Measurements from ENCODE around the gene CD79B. TPM values are rescaled to one million over a fixed set of nuclear protein-coding genes. Genes with fewer than 3 reads are reported as not detected.

CD79B gene
- total RNA-seq, 1 experiment from 2014 or later: not detected

GRCh38 chr17:63946440-63947363, 14.6 kb upstream of the CD79B start:
- H3K9me3 ChIP-seq (replicated peaks): no peaks in the 10 kb centered on the region; the same call in none of the 2 replicates
- no peak overlapping the region for H3K4me3 ChIP-seq
- no peak overlapping the region for H3K27ac ChIP-seq
- DNase-seq (ENCODE audit: low read depth in 1 of 2, low spot score in 2 of 2): peak in 1 of 2 experiments; percentile 70
- 0 out of 2 replicates have a peak, but pooled peaks cover 3% of the 10 kb centered on the region for H3K4me1 ChIP-seq (replicated peaks)
- H3K36me3 ChIP-seq: no peaks in the 10 kb centered on the region
- no peaks in the 10 kb centered on the region; the same call in 1 of the 2 replicates for H3K27me3 ChIP-seq (replicated peaks)

DNA sequence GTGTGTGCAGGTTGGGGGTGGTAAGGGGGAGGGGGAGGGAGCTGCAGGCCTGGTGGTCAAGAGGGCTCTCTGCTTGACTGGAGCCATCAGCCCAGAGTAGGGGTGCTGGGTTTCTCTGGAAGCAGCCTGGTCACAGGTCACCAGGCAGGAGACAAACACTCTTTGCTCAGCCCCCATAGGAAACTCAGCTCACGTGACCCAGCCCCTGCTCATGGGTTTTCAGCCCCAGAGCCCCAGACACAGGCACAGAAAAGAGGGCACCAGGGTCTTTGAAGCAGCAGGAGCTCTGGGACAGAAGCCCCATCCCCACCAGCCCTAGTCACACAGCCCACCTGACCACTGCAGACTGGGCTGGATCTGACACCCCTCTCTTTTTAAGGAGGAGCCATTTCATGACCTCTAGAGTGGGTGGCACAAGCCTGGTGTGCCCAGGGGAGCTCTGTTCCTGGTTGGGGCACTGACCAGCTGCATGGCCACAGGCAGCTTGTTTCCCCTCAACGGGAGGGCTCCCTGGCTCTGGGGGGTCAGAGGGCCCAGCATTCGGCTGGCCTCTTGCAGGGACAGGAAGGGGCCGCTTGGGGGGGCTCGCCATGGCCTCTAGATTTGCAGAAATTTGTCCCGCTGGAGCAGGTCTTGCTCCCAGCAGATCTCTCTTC, 13.8 kb upstream of the CD79B start:
- DNase-seq (ENCODE audit: low read depth in 1 of 2, low spot score in 2 of 2): no peak
- Histone ChIP-seq H3K9me3 (replicated peaks) (no peaks in the 10 kb centered on the region; the same call in none of the 2 replicates), H3K27me3 (replicated peaks) (no peaks in the 10 kb centered on the region; the same call in 1 of the 2 replicates), H3K36me3 (no peaks in the 10 kb centered on the region), H3K27ac (no peak overlapping the region), H3K4me3 (no peak overlapping the region), H3K4me1 (replicated peaks) (0 out of 2 replicates have a peak, but pooled peaks cover 3% of the 10 kb centered on the region)

DNA sequence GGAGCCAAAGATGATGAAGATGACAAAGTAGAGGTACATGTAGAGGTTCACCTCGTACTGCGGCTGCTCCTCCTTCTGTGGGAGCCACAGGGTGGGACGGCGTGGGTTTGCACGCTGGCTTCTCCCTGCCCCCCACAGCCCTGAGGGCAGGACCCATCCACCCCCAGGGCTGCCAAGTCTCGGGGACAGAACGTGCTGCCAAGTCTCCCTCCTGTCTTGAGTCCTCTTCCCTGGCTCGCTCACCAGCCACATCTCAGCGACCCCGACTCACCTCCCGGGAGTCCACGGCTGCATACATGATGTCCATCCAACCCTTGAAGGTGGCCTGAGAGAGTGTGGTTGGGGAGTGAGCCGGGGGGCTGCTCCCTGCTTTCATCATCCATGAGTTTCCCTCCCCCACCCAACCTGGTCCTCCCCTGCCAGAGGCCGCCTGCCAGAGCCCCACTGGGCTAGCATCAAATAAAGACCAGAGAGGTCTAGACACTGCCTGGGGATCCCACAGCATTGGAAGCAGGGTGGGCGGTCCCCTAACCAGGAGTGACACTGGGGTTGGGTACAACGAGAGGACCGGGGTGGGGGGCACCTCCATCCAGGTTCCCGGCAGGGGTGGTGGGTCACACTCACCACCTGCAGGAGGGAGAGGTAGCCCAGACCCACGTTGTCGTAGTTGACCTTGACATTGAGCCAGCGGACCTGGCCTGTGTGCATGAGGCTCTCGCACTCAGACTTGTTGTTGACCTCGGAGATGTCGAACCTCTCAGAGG, 12.8 kb upstream of the CD79B start:
- Histone ChIP-seq H3K36me3 (no peaks in the 10 kb centered on the region), H3K27me3 (replicated peaks) (no peaks in the 10 kb centered on the region), H3K4me1 (replicated peaks) (0 out of 2 replicates have a peak, but pooled peaks cover 3% of the 10 kb centered on the region), H3K27ac (no peak overlapping the region), H3K4me3 (no peak overlapping the region), H3K9me3 (replicated peaks) (no peaks in the 10 kb centered on the region; the same call in none of the 2 replicates)
- DNase-seq (ENCODE audit: low read depth in 1 of 2, low spot score in 2 of 2): no peak

GRCh38 chr17:63943745-63944144, 11.6 kb upstream of the CD79B start:
- DNase-seq (ENCODE audit: low read depth in 1 of 2, low spot score in 2 of 2): no peak
- no peaks in the 10 kb centered on the region for H3K36me3 ChIP-seq
- no peak overlapping the region for H3K27ac ChIP-seq
- H3K4me1 ChIP-seq (replicated peaks): 0 out of 2 replicates have a peak, but pooled peaks cover 3% of the 10 kb centered on the region
- no peaks in the 10 kb centered on the region; the same call in none of the 2 replicates for H3K9me3 ChIP-seq (replicated peaks)
- no peak overlapping the region for H3K4me3 ChIP-seq
- no peaks in the 10 kb centered on the region for H3K27me3 ChIP-seq (replicated peaks)

DNA sequence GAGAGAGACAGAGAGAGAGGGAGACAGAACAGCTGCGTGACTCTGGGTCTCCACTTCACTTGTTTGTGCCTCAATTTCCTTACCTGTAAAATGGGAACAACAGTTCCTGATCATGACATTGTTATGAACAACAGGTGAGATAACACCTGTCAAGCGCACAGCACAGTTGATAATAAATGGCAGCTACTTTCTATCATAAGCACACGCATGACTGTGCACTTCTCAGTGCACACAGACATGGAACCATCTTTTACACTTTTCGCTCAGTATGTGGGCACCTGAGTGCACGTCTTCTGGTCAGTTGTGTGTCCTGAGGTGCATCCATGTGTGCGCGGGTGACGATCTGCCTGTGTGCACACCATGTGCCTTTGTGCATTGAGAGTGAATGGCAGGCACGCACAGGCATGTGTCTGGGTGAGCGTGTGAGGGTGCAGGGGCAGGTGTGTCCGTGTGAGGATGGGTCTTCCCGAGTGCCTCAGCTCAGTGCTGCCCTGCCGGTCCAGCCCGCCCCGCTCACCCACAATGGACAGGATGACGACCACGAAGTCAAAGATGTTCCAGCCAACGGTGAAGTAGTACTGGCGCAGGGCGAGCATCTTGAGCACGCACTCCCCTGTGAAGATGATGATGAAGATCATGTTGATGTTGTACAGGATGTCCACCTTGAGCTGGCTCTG, 10.3 kb upstream of the CD79B start:
- no peaks in the 10 kb centered on the region for H3K36me3 ChIP-seq
- 0 out of 2 replicates have a peak, but pooled peaks cover 3% of the 10 kb centered on the region for H3K4me1 ChIP-seq (replicated peaks)
- H3K9me3 ChIP-seq (replicated peaks): no peaks in the 10 kb centered on the region; the same call in none of the 2 replicates
- no peak overlapping the region for H3K27ac ChIP-seq
- H3K4me3 ChIP-seq: no peak overlapping the region
- no peaks in the 10 kb centered on the region for H3K27me3 ChIP-seq (replicated peaks)
- no peak for DNase-seq (ENCODE audit: low read depth in 1 of 2, low spot score in 2 of 2)

- no peak overlapping the region for H3K4me3 ChIP-seq
Observed at GRCh38 chr17:63941751-63942150, 9.6 kb upstream of the CD79B start.

DNA sequence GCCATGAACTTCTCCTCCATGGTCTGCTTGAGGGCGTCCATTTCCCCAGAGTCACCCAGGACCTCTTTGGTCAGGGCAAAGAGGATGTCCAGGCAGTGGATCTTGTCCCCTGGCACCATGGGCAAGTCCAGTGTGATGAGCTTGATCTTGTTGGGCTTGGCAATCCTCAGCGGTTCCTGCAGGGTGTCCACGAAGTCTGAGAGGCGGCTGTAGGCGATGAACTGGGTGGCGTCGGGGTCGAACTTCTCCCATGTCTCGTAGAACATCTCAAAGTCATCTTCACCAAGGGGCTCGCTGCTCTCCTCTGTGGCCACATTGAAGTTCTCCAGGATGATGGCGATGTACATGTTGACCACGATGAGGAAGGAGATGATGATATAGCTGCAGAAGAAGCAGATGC, 9.0 kb upstream of the CD79B start:
- no peak for DNase-seq (ENCODE audit: low read depth in 1 of 2, low spot score in 2 of 2)
- H3K27me3 ChIP-seq (replicated peaks): peaks cover under 1% of the 10 kb centered on the region; the same call in 1 of the 2 replicates
- no peaks in the 10 kb centered on the region for H3K4me1 ChIP-seq (replicated peaks)
- no peak overlapping the region for H3K4me3 ChIP-seq
- no peaks in the 10 kb centered on the region; the same call in none of the 2 replicates for H3K9me3 ChIP-seq (replicated peaks)
- no peak overlapping the region for H3K27ac ChIP-seq
- no peaks in the 10 kb centered on the region for H3K36me3 ChIP-seq

More at GRCh38 chr17:63941751-63942150, 9.6 kb upstream of the CD79B start:
- H3K9me3 ChIP-seq (replicated peaks): no peaks in the 10 kb centered on the region; the same call in none of the 2 replicates
- H3K27ac ChIP-seq: no peak overlapping the region
- no peaks in the 10 kb centered on the region for H3K27me3 ChIP-seq (replicated peaks)
- 0 out of 2 replicates have a peak, but pooled peaks cover 3% of the 10 kb centered on the region for H3K4me1 ChIP-seq (replicated peaks)
- no peaks in the 10 kb centered on the region for H3K36me3 ChIP-seq
- DNase-seq (ENCODE audit: low read depth in 1 of 2, low spot score in 2 of 2): no peak

GRCh38 chr17:63940584-63940983, 8.5 kb upstream of the CD79B start:
- no peak overlapping the region for H3K27ac ChIP-seq
- peaks cover 4% of the 10 kb centered on the region; the same call in 1 of the 2 replicates for H3K27me3 ChIP-seq (replicated peaks)
- H3K36me3 ChIP-seq: no peaks in the 10 kb centered on the region
- no peaks in the 10 kb centered on the region for H3K4me1 ChIP-seq (replicated peaks)
- no peaks in the 10 kb centered on the region; the same call in none of the 2 replicates for H3K9me3 ChIP-seq (replicated peaks)
- no peak for DNase-seq (ENCODE audit: low read depth in 1 of 2, low spot score in 2 of 2)
- H3K4me3 ChIP-seq: no peak overlapping the region

DNA sequence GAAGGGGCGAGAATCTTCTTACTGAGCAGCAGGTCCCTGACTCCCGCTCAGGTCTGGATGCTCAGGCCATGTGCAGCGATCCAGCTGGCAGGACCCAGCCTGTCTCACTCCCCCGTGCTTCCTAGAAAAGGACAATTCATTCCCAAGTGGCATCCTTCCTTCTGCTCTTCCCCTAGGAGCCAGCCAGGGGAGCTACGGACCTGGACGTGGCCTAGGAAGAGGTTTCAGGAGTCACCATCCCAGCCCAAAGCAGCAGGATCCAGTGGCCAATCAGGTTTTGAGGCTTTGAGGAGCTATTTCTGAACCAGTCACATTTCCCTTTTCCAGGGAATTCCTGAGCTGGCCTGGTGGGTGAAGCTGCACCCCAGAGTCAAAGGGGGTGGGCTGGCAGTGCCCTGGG, 7.8 kb upstream of the CD79B start:
- Histone ChIP-seq H3K4me3 (no peak overlapping the region), H3K36me3 (no peaks in the 10 kb centered on the region), H3K4me1 (replicated peaks) (no peaks in the 10 kb centered on the region), H3K27ac (no peak overlapping the region), H3K27me3 (replicated peaks) (peaks cover 4% of the 10 kb centered on the region; the same call in 1 of the 2 replicates), H3K9me3 (replicated peaks) (no peaks in the 10 kb centered on the region; the same call in none of the 2 replicates)
- no peak for DNase-seq (ENCODE audit: low read depth in 1 of 2, low spot score in 2 of 2)

DNA sequence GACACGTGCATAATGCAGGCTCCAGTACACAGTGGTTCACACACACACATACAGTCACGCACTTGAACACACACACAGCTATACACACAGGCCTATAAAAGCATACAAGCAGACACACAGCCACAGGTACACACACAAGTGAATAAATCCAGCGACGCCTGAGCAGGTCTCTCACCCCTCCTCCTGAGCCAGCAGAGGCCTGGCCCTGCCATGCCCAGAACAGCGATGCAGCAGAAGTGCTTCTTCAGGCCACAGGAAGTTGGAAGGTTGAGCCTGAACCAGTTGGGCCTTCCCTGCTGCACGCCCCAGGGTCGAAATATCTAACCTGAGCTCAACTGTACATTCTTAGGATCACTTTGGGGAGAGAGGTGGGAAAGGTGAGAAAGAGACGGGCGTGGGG, 7.3 kb upstream of the CD79B start:
- Histone ChIP-seq H3K4me1 (replicated peaks) (no peaks in the 10 kb centered on the region), H3K27ac (no peak overlapping the region), H3K4me3 (no peak overlapping the region), H3K9me3 (replicated peaks) (no peaks in the 10 kb centered on the region; the same call in none of the 2 replicates), H3K27me3 (replicated peaks) (peaks cover 4% of the 10 kb centered on the region; the same call in 1 of the 2 replicates), H3K36me3 (no peaks in the 10 kb centered on the region)
- DNase-seq (ENCODE audit: low read depth in 1 of 2, low spot score in 2 of 2): no peak

GRCh38 chr17:63937920-63938319, 5.8 kb upstream of the CD79B start:
- no peak for DNase-seq (ENCODE audit: low read depth in 1 of 2, low spot score in 2 of 2)
- Histone ChIP-seq H3K36me3 (no peaks in the 10 kb centered on the region), H3K27ac (no peak overlapping the region), H3K9me3 (replicated peaks) (no peaks in the 10 kb centered on the region; the same call in 1 of the 2 replicates), H3K4me3 (no peak overlapping the region), H3K27me3 (replicated peaks) (peaks cover 4% of the 10 kb centered on the region; the same call in 1 of the 2 replicates), H3K4me1 (replicated peaks) (no peaks in the 10 kb centered on the region)

DNA sequence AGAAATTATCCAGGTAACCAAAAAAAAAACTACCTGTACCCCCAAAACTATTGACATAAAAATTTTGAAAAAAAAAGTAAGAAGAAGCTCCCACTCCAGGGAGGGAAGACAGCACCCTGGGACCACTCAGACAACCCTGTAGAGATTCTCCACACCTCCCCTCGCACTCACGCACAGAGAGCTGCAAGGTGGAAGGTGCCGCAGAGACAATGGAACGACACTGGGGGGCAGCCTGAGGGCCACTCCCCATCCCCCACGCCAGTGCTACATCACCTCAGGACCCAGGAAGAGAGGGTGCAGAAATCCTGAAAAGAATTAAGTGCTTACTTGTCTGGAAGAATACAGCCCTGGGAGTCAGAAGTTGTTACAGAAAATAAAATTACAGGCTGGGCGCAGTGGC, 5.2 kb upstream of the CD79B start:
- H3K4me3 ChIP-seq: no peak overlapping the region
- H3K36me3 ChIP-seq: no peaks in the 10 kb centered on the region
- peaks cover 4% of the 10 kb centered on the region; the same call in 1 of the 2 replicates for H3K27me3 ChIP-seq (replicated peaks)
- no peak for DNase-seq (ENCODE audit: low read depth in 1 of 2, low spot score in 2 of 2)
- no peaks in the 10 kb centered on the region for H3K9me3 ChIP-seq (replicated peaks)
- H3K4me1 ChIP-seq (replicated peaks): no peaks in the 10 kb centered on the region
- H3K27ac ChIP-seq: no peak overlapping the region
